ES-I3 (cell line): ENCODE results near the gene FRG2.
"Not testable (repeated sequence)": the region's sequence is repeated elsewhere in the genome, so short reads cannot be mapped to it uniquely, and the experiment has no call there.

Experiments
- H3K36me3 ChIP-seq: 2 replicates; pipeline ENCODE4 v1.6.1; 2013; ENCODE audit warnings: mild to moderate bottlenecking, low read length, control low read depth, moderate library complexity; ENCODE audit not compliant: insufficient read depth
- H3K4me1 ChIP-seq: 2 replicates; pipeline ENCODE4 v1.6.1; 2013; ENCODE audit warnings: mild to moderate bottlenecking, control low read depth, low read length; ENCODE audit not compliant: insufficient read depth
- H3K9ac ChIP-seq: 2 replicates; pipeline ENCODE4 v1.6.1; 2013; ENCODE audit warnings: low read depth, mild to moderate bottlenecking, low read length, moderate library complexity
- H3K9me3 ChIP-seq: 2 replicates; pipeline ENCODE4 v1.6.1; 2013; ENCODE audit warnings: mild to moderate bottlenecking, low read length, moderate library complexity; ENCODE audit not compliant: control insufficient read depth, insufficient read depth

Gene FRG2

GRCh38 chr4:190027156-190027555 lies at the start of gene FRG2:
TSS of gene FRG2 (minus strand) at chr4:190027256. CDS start at chr4:190027204, 52 bp downstream.
- H3K9ac ChIP-seq, H3K4me1 ChIP-seq, H3K36me3 ChIP-seq, H3K9me3 ChIP-seq: not testable (repeated sequence)

DNA sequence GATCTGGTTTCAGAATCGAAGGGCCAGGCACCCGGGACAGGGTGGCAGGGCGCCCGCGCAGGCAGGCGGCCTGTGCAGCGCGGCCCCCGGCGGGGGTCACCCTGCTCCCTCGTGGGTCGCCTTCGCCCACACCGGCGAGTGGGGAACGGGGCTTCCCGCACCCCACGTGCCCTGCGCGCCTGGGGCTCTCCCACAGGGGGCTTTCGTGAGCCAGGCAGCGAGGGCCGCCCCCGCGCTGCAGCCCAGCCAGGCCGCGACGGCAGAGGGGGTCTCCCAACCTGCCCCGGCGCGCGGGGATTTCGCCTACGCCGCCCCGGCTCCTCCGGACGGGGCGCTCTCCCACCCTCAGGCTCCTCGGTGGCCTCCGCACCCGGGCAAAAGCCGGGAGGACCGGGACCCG lies 41.3 kb upstream of the FRG2 start:
- not testable (repeated sequence) for H3K9ac ChIP-seq, H3K36me3 ChIP-seq, H3K4me1 ChIP-seq, H3K9me3 ChIP-seq

DNA sequence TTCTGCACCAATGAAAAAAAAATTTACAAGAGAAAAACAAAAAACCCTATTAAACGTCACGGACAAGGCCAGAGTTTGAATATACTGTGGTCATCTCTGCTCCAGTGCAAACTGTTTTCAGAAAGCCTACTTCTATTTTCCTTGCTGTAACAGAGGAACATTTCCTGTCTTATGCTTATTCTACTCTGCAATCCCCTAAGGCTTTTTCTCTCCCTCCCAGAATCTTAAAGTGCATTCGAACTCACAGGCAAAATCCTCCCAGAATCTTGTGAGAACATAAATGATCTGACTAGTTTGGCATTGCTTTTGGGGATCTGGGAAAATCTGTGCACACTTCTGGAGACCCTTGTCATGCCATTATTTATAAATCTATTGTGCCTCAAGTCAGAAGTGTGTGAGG lies 37.7 kb upstream of the FRG2 start:
- H3K9ac ChIP-seq, H3K36me3 ChIP-seq: not testable (repeated sequence)

GRCh38 chr4:190064342-190064741 lies 37.3 kb upstream of the FRG2 start, which contains the start of gene DBET:
TSS of gene DBET (plus strand) at chr4:190064502.
- not testable (repeated sequence) for H3K9ac ChIP-seq, H3K4me1 ChIP-seq, H3K9me3 ChIP-seq, H3K36me3 ChIP-seq

More for the DNA sequence above, 37.7 kb upstream of the FRG2 start:
- not testable (repeated sequence) for H3K9me3 ChIP-seq, H3K4me1 ChIP-seq

DNA sequence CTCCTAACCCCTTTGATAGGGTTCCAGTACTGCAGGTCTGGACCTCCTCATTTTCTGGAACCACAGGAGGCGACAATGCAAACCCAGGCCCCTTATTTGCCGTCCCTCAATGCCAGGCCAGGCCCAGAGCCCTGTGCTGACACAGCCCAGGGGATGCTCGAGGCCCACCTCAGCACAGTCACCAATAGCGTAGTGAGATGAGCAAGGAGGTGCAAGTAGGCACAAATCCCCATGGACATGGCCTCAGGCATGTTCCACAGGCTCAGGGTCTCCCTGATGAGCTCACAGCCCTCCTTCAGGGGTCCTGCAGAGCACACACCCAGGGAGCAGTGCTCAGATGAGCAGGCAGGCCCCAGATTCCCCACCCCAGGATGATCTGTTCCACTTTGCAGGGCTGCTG lies 31.9 kb upstream of the FRG2 start:
- not testable (repeated sequence) for H3K36me3 ChIP-seq, H3K9ac ChIP-seq, H3K4me1 ChIP-seq

DNA sequence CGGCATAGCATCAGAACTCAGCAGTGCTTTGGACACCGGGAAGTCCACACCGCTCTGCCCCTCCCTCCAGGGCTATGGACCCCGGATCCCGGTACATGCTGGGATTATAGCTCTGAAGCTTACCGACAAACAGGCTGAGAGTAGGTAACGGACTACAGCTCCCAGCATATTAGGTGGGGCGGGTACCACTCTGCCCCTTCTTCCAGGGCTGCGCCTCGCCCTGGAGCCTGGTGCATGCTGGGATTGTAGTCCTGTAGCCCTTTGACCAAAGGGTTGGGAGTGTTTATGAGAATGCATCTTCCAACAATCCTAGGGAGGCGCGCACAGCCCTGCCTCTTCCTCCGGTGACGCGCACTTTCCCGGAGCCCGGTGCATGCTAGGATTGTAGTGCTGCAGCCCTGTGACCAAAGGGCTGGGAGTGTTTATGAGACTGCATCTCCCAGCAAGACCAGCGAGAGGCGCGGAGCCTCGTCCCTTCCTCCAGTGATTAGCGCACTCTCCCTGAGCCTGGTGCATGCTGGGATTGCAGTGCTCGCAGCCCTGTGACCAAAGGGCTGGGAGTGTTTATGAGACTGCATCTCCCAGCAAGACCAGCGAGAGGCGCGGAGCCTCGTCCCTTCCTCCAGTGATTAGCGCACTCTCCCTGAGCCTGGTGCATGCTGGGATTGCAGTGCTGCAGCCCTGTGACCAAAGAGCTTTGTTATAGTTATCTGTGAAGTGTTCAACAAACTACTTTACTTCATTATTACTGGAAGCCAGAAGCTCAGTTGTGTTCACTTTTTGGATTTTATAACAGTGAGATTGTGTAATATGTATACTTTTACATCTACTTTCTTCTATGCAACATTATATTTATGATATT lies 22.6 kb upstream of the FRG2 start:
- not testable (repeated sequence) for H3K36me3 ChIP-seq, H3K9me3 ChIP-seq, H3K9ac ChIP-seq, H3K4me1 ChIP-seq

More for the DNA sequence above, 31.9 kb upstream of the FRG2 start:
- not testable (repeated sequence) for H3K9me3 ChIP-seq

DNA sequence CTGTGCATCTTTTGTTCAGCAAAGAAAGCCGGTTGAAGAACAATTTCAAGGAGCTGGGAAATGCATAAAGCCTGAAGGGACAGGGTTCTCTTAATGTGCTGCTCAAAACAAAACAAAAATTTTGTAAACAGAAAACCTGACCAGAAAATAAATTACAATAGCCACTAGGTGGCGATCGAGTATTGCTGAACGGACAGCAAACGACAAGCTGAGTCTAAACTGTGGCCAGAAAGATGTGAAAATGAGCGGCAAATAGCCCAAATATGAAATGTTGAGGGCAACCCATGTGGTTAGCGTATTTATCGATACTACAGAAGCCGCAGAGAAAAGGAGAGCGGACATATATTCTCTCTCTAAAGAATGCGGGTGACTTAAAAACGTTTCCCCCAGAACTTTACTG lies 20.6 kb upstream of the FRG2 start:
- H3K9ac ChIP-seq, H3K9me3 ChIP-seq, H3K36me3 ChIP-seq, H3K4me1 ChIP-seq: not testable (repeated sequence)

- not testable (repeated sequence) for H3K9ac ChIP-seq, H3K4me1 ChIP-seq, H3K36me3 ChIP-seq, H3K9me3 ChIP-seq
Observed at GRCh38 chr4:190040873-190041272, 13.8 kb upstream of the FRG2 start.

DNA sequence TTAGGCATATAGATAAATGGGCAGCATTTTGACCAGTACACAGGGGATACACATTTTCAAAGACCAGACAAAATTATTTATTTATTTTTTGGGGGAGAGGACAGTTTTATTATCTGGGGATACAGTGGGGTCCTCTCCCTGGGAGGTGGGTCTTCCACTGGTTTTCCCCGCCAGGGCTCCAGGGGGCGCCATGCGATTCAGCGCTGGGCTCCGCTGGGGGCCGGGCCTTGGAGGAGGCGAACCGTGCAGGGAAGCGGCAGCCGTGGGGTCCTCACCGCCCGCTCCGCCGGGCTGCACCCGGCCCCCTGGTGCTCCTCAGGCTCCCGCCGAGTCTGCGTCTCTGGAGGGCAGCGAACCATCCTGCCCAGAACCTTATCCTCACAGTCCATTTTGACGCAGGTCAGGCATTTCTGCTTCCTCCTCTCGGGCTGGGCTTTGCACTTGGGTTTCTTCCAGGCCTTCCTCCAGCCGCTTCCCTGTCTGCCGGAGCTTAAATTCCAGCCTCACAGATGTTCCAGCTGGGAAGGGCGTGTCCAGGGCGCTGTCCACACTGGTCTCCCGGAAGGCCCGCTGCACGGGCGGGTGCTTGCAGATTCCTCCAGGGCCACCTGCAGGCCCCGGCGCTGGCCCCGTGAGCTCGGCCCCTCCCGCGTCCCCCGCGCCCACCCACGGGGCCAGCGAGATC lies 10.8 kb upstream of the FRG2 start:
- not testable (repeated sequence) for H3K4me1 ChIP-seq, H3K9me3 ChIP-seq, H3K9ac ChIP-seq, H3K36me3 ChIP-seq

DNA sequence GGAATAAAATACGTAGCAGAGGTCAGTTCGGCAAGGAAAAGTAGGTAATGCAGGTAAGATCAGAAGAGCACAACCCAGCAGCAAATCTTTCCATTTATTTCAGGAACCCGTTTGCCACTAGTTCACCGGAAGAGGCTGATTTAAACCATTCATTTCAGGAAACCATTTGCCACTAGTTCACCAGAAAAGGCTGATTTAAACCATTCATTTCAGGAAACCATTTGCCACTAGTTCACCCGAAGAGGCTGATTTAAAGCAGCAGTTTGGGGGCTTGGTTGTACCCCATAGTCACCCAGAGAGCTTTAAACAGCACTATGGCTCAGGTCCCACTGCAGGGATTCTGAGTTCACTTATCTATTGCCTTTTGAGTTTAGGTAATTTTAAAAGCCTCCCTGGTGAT lies 4.2 kb upstream of the FRG2 start:
- H3K4me1 ChIP-seq, H3K9me3 ChIP-seq, H3K36me3 ChIP-seq, H3K9ac ChIP-seq: not testable (repeated sequence)

DNA sequence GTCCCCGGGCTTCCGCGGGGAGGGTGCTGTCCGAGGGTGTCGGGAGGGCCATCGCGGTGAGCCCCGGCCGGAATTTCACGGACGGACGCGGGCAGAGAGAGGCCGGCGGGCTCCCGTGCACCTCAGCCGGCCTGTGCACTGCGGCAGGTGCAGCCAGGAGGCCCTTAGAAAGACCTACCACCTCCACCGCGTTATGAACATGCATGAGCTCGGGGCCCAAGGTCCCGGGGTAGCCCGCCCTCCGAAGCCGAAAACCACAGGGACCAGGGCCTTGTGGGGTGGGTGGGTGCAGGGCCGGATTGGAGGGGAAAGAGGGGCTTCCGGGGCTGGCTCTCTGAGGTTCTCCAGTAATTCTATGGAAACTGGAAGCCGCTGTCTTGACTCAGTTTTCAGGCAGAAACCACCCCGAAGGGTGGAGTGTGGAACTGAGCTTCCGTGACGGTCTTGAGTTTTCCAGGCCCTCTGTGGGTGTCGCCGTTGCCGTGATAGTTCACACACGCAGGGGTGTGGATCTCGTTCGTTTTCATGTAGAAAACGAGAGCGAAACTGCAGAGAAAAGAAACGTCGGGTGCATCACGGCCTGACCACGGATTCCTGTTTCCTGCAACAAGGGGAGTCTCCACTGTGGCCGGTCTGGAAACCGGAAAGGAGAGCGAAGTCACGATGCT lies 4.3 kb downstream of the FRG2 start:
- not testable (repeated sequence) for H3K36me3 ChIP-seq, H3K4me1 ChIP-seq, H3K9ac ChIP-seq, H3K9me3 ChIP-seq

DNA sequence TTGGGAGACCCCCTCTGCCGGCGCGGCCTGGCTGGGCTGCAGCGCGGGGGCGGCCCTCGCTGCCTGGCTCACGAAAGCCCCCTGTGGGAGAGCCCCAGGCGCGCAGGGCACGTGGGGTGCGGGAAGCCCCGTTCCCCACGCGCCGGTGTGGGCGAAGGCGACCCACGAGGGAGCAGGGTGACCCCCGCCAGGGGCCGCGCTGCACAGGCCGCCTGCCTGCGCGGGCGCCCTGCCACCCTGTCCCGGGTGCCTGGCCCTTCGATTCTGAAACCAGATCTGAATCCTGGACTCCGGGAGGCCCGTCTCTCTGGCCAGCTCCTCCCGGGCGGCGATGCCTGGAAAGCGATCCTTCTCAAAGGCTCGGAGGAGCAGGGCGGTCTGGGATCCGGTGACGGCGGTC lies 5.1 kb downstream of the FRG2 start:
- H3K9ac ChIP-seq, H3K9me3 ChIP-seq, H3K36me3 ChIP-seq, H3K4me1 ChIP-seq: not testable (repeated sequence)

- H3K9me3 ChIP-seq = no peaks in the 10 kb centered on the region
- H3K9ac ChIP-seq = peak overlapping the region; percentile 38; the same call in 1 of the 2 replicates
- no peaks in the 10 kb centered on the region for H3K4me1 ChIP-seq
- no peaks in the 10 kb centered on the region for H3K36me3 ChIP-seq
Observed at GRCh38 chr4:190020790-190021717, 6.0 kb downstream of the FRG2 start.

DNA sequence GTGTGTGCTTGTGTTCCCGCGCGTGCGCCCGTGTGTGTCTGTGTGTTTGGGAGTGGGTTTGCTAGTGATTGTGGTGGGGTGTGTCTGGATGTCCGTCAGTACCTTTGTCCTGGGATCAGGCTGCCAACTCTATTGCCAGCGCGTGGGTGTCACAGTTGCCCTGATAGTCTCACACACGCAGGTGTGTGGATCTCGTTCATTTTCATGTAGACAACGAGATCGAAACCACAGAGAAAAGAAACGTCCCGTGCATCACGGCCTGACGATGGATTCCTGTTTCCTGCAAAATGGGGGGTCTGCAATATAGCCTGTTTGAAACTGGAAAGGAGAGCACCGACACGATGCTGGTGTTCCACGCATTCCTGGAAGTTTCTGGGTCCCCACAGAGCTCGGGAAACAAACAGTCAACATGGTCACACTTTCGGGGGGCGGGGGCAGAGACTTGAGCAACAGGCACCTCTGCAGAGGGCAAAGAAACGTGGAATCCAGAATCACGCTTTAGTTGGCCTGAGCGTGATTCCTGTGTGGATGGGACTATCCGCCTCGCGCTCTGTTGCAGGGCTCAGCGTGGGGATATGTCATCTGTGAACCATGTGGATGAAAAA lies 7.1 kb downstream of the FRG2 start:
- not testable (repeated sequence) for H3K36me3 ChIP-seq, H3K9me3 ChIP-seq, H3K9ac ChIP-seq, H3K4me1 ChIP-seq
